Mesendoderm (in vitro differentiated cells): Measurements from ENCODE around the gene PAX5.

ENCODE experiments used
- DNase-seq: peaks from one replicate; pipeline ENCODE4 v3.0.0; 2013
- H2AK5ac ChIP-seq: 2 replicates; pipeline ENCODE4 v1.6.1; 2013; ENCODE audit warnings: low read length, inconsistent platforms
- H2BK120ac ChIP-seq: 2 replicates; pipeline ENCODE4 v1.6.1; 2013; ENCODE audit warnings: low read depth, mild to moderate bottlenecking, low read length, moderate library complexity, mixed read lengths
- H2BK15ac ChIP-seq: replicated peaks from 2 replicates; pipeline ENCODE4 v1.6.1; 2013; ENCODE audit warnings: low read depth, mild to moderate bottlenecking, moderate library complexity
- H2BK5ac ChIP-seq: 2 replicates; pipeline ENCODE4 v1.6.1; 2013; ENCODE audit warnings: low read length, inconsistent platforms
- H3K18ac ChIP-seq: 2 replicates; pipeline ENCODE4 v1.6.1; 2013; ENCODE audit warnings: mild to moderate bottlenecking, low read length, mixed read lengths
- H3K23ac ChIP-seq: one replicate; pipeline ENCODE4 v1.6.1; 2013; ENCODE audit warnings: low read length
- H3K27ac ChIP-seq: 2 replicates; pipeline ENCODE4 v1.5.1; 2013; ENCODE audit warnings: low read depth, mild to moderate bottlenecking, inconsistent platforms, low read length, moderate library complexity
- H3K27me3 ChIP-seq: 2 replicates; pipeline ENCODE4 v1.6.1; 2013; ENCODE audit warnings: low read length, control low read depth, mild to moderate bottlenecking, inconsistent platforms; ENCODE audit not compliant: insufficient read depth, poor library complexity
- H3K36me3 ChIP-seq: 2 replicates; pipeline ENCODE4 v1.6.1; 2013; ENCODE audit warnings: low read length, inconsistent platforms; ENCODE audit not compliant: control insufficient read depth, insufficient read depth
- H3K4ac ChIP-seq: one replicate; pipeline ENCODE4 v1.6.1; 2013; ENCODE audit warnings: low read depth, mild to moderate bottlenecking, low read length, moderate library complexity
- H3K4me1 ChIP-seq: 2 replicates; pipeline ENCODE4 v1.6.1; 2013; ENCODE audit warnings: low read depth, low read length, inconsistent platforms; ENCODE audit not compliant: control insufficient read depth
- H3K4me2 ChIP-seq: 2 replicates; pipeline ENCODE4 v1.6.1; 2013; ENCODE audit warnings: low read length
- H3K4me3 ChIP-seq: 2 replicates; pipeline ENCODE4 v1.5.1; 2013; ENCODE audit warnings: mild to moderate bottlenecking, low read length
- H3K56ac ChIP-seq: one replicate; pipeline ENCODE4 v1.6.1; 2013; ENCODE audit warnings: low read length
- H3K79me1 ChIP-seq: 2 replicates; pipeline ENCODE4 v1.6.1; 2013; ENCODE audit warnings: low read length, inconsistent platforms
- H3K79me2 ChIP-seq: 2 replicates; pipeline ENCODE4 v1.6.1; 2013; ENCODE audit warnings: mild to moderate bottlenecking, low read length; ENCODE audit not compliant: control insufficient read depth, insufficient read depth
- H3K9ac ChIP-seq: 2 replicates; pipeline ENCODE4 v1.6.1; 2013; ENCODE audit warnings: low read length, inconsistent platforms
- H4K5ac ChIP-seq: one replicate; pipeline ENCODE4 v1.6.1; 2013; ENCODE audit warnings: low read length
- H4K8ac ChIP-seq: one replicate; pipeline ENCODE4 v1.6.1; 2013; ENCODE audit warnings: low read depth, mild to moderate bottlenecking, control low read depth, low read length, moderate library complexity
- WGBS: extraction: QIAGEN DNeasy Blood & Tissue Kit; methylation state at CpG from one replicate; pipeline ENCODE4 v1.1.7; 2013; ENCODE audit warnings: low lambda C conversion rate, missing lambda C conversion rate; ENCODE audit not compliant: insufficient coverage; ENCODE audit errors: extremely low coverage; 5-methylcytosine and 5-hydroxymethylcytosine counted together

PAX5 gene

GRCh38 chr9:36878986-36879982 lies 154.8 kb downstream of the PAX5 start:
- Histone ChIP-seq H3K79me2 (no peaks in the 10 kb centered on the region), H3K79me1 (no peaks in the 10 kb centered on the region), H3K4me1 (no peaks in the 10 kb centered on the region), H2BK120ac (no peak overlapping the region), H3K4ac (no peak overlapping the region), H3K4me2 (no peak overlapping the region), H3K27me3 (no peaks in the 10 kb centered on the region), H3K23ac (no peak overlapping the region), H3K18ac (no peak overlapping the region), H3K27ac (no peak overlapping the region), H4K5ac (no peak overlapping the region), H2BK5ac (no peak overlapping the region), H4K8ac (no peak overlapping the region), H3K36me3 (no peaks in the 10 kb centered on the region), H3K56ac (no peak overlapping the region), H3K9ac (no peak overlapping the region), H2AK5ac (no peak overlapping the region), H2BK15ac (no peak overlapping the region), H3K4me3 (no peak overlapping the region)
- no CpG with 5 or more reads among the region's 18 CpGs for WGBS
- no peak for DNase-seq

- WGBS: no CpG with 5 or more reads among the region's 6 CpGs
- H3K4me2 ChIP-seq: no peak overlapping the region
- no peak overlapping the region for H2AK5ac ChIP-seq
- no peak for DNase-seq
- no peaks in the 10 kb centered on the region for H3K79me1 ChIP-seq
- H3K36me3 ChIP-seq: no peaks in the 10 kb centered on the region
- H2BK5ac ChIP-seq: no peak overlapping the region
- H3K79me2 ChIP-seq: no peaks in the 10 kb centered on the region
- H3K4me1 ChIP-seq: no peaks in the 10 kb centered on the region
- H3K18ac ChIP-seq: no peak overlapping the region
- no peak overlapping the region for H4K8ac ChIP-seq
- H3K27ac ChIP-seq: no peak overlapping the region
- H3K9ac ChIP-seq: no peak overlapping the region
- no peak overlapping the region for H2BK120ac ChIP-seq
- H3K27me3 ChIP-seq: no peaks in the 10 kb centered on the region
- no peak overlapping the region for H4K5ac ChIP-seq
- no peak overlapping the region for H3K23ac ChIP-seq
- H2BK15ac ChIP-seq: no peak overlapping the region
- no peak overlapping the region for H3K4ac ChIP-seq
- no peak overlapping the region for H3K4me3 ChIP-seq
- no peak overlapping the region for H3K56ac ChIP-seq
Observed at GRCh38 chr9:36877239-36877638, 156.8 kb downstream of the PAX5 start.

- Histone ChIP-seq H2BK120ac (no peak overlapping the region), H3K79me2 (no peaks in the 10 kb centered on the region), H4K8ac (no peak overlapping the region), H4K5ac (no peak overlapping the region), H2AK5ac (no peak overlapping the region), H2BK5ac (no peak overlapping the region), H3K4me2 (no peak overlapping the region), H3K4ac (no peak overlapping the region), H3K79me1 (no peaks in the 10 kb centered on the region), H3K36me3 (no peaks in the 10 kb centered on the region), H3K56ac (no peak overlapping the region), H3K18ac (no peak overlapping the region), H3K27me3 (no peaks in the 10 kb centered on the region), H3K9ac (no peak overlapping the region), H3K23ac (no peak overlapping the region), H3K4me1 (no peaks in the 10 kb centered on the region), H3K27ac (no peak overlapping the region), H3K4me3 (no peak overlapping the region), H2BK15ac (no peak overlapping the region)
- no CpG with 5 or more reads among the region's 4 CpGs for WGBS
- DNase-seq: no peak
Observed at GRCh38 chr9:36876056-36876455, 158.0 kb downstream of the PAX5 start.

GRCh38 chr9:36874921-36875320 lies 159.1 kb downstream of the PAX5 start:
- no peak overlapping the region for H2AK5ac ChIP-seq
- H3K9ac ChIP-seq: no peak overlapping the region
- H3K36me3 ChIP-seq: no peaks in the 10 kb centered on the region
- H3K4me2 ChIP-seq: no peak overlapping the region
- DNase-seq: no peak
- H3K18ac ChIP-seq: no peak overlapping the region
- H3K23ac ChIP-seq: no peak overlapping the region
- H3K27me3 ChIP-seq: no peaks in the 10 kb centered on the region
- no peak overlapping the region for H4K8ac ChIP-seq
- no peak overlapping the region for H4K5ac ChIP-seq
- no peak overlapping the region for H2BK15ac ChIP-seq
- no peaks in the 10 kb centered on the region for H3K79me1 ChIP-seq
- no peak overlapping the region for H2BK120ac ChIP-seq
- no peaks in the 10 kb centered on the region for H3K79me2 ChIP-seq
- H3K56ac ChIP-seq: no peak overlapping the region
- H3K4ac ChIP-seq: no peak overlapping the region
- H2BK5ac ChIP-seq: no peak overlapping the region
- no CpG with 5 or more reads among the region's 6 CpGs for WGBS
- no peaks in the 10 kb centered on the region for H3K4me1 ChIP-seq
- no peak overlapping the region for H3K4me3 ChIP-seq
- no peak overlapping the region for H3K27ac ChIP-seq

GRCh38 chr9:36874261-36874660 lies 159.8 kb downstream of the PAX5 start:
- no CpG with 5 or more reads among the region's 3 CpGs for WGBS
- no peak overlapping the region for H2AK5ac ChIP-seq

More at GRCh38 chr9:36874261-36874660, 159.8 kb downstream of the PAX5 start:
- H2BK5ac ChIP-seq: no peak overlapping the region
- no peak overlapping the region for H4K8ac ChIP-seq
- H3K9ac ChIP-seq: no peak overlapping the region
- no peaks in the 10 kb centered on the region for H3K27me3 ChIP-seq
- H3K4me3 ChIP-seq: no peak overlapping the region
- no peak overlapping the region for H3K4me2 ChIP-seq
- no peak overlapping the region for H4K5ac ChIP-seq
- no peak overlapping the region for H2BK120ac ChIP-seq
- DNase-seq: no peak
- no peaks in the 10 kb centered on the region for H3K4me1 ChIP-seq
- H3K4ac ChIP-seq: no peak overlapping the region
- H3K27ac ChIP-seq: no peak overlapping the region
- H3K79me1 ChIP-seq: no peaks in the 10 kb centered on the region
- no peaks in the 10 kb centered on the region for H3K79me2 ChIP-seq
- H3K18ac ChIP-seq: no peak overlapping the region
- no peak overlapping the region for H3K56ac ChIP-seq
- no peak overlapping the region for H2BK15ac ChIP-seq
- no peak overlapping the region for H3K23ac ChIP-seq
- H3K36me3 ChIP-seq: no peaks in the 10 kb centered on the region
